ENCODE measurements around the gene NCEH1. TPM values are rescaled to one million over a fixed set of nuclear protein-coding genes. Genes with fewer than 3 reads are reported as not detected.
A peak's percentile ranks its signal among the peaks of the same experiment; 100 is the strongest.
"Not testable (repeated sequence)": the region's sequence is repeated elsewhere in the genome, so short reads cannot be mapped to it uniquely, and the experiment has no call there.

Gene NCEH1, protein sequence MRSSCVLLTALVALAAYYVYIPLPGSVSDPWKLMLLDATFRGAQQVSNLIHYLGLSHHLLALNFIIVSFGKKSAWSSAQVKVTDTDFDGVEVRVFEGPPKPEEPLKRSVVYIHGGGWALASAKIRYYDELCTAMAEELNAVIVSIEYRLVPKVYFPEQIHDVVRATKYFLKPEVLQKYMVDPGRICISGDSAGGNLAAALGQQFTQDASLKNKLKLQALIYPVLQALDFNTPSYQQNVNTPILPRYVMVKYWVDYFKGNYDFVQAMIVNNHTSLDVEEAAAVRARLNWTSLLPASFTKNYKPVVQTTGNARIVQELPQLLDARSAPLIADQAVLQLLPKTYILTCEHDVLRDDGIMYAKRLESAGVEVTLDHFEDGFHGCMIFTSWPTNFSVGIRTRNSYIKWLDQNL
- 10 to 100 TPM in 1 of 6 donors, 1 to 10 TPM in 5; 2.2 to 10.1 (median 5.0) TPM for polyA plus RNA-seq (ENCODE audit: low read depth in 6 of 6)

DNA sequence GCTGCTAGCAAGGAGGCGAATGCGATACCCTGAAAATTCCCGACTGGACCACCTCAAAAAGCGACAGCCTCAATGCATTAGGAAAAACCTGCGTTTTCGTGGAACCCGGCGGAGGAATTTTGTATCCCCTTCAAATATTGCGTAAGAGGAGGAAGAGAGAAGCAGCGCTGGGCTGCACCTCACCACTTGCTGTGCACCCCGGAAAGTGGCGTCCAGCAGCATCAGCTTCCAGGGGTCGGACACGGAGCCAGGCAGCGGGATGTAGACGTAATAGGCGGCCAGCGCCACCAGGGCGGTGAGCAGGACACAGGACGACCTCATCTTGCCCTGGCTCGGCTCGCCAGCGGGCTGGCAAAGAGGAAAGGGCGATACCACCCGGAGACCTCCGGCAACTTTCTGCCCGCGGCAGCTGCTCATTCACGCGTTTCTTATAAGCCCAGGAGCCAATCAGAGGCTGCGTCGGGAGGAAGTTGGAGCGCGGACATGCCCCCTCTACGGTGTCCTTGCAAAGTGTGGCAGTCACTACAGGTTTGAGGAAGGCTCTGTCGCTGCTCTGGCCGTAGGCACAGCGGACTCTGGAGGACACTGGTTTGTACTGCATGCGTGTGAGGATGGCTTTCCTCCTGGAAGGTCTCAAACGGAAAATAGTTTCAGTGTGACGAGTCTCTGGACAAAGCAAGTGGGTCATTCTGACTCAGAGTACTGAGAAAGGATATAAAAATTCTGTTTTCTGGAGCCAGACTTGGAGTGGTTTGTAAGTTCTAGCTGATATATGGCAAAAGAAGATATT, at the start of gene NCEH1:
NCEH1 (minus strand) TSS at position 404 of the 790 bp plus-strand sequence; CDS start at position 321, 83 bp downstream.
- no peaks in the 10 kb centered on the region for H3K36me3 Mint-ChIP-seq
- ATAC-seq (ENCODE audit: low read depth in 2 of 2) = peak; percentile 97 to 98
- peaks cover 19 to 30% (median 26%) of the 10 kb centered on the region in 3 donors for H3K4me1 Mint-ChIP-seq
- H3K27me3 Mint-ChIP-seq = no peaks in the 10 kb centered on the region
- H3K27ac Mint-ChIP-seq = peak within 1 kb of the TSS; percentile 77 to 88 (median 84)
- no peaks in the 10 kb centered on the region for H3K9me3 Mint-ChIP-seq
- DNase-seq = peak; percentile 77
- H3K4me3 Mint-ChIP-seq = peak within 1 kb of the TSS; percentile 92 to 99 (median 98)

DNA sequence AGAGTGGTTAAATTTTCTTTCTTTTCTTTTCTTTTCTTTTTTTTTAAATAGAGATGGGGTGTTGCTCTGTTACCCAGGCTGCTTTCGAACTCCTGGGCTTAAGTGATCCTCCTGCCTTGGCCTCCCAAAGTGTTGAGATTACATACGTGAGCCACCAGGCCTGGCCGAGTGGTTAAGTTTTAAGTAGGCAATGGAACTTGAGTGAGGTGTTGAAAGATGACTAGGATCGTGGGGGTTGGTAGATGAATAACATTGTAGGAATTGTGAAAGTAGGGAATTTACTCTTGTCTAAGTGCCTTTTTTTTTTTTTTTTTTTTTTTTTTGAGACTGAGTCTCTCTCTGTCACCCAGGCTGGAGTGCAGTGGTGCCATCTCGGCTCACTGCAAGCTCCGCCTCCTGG, 49.5 kb upstream of the NCEH1 start:
- ATAC-seq (ENCODE audit: low read depth in 2 of 2); H3K27ac Mint-ChIP-seq; H3K9me3 Mint-ChIP-seq; DNase-seq; H3K4me1 Mint-ChIP-seq; H3K27me3 Mint-ChIP-seq; H3K4me3 Mint-ChIP-seq: not testable (repeated sequence)
- H3K36me3 Mint-ChIP-seq = peaks cover 16 to 26% of the 10 kb centered on the region in 2 donors

DNA sequence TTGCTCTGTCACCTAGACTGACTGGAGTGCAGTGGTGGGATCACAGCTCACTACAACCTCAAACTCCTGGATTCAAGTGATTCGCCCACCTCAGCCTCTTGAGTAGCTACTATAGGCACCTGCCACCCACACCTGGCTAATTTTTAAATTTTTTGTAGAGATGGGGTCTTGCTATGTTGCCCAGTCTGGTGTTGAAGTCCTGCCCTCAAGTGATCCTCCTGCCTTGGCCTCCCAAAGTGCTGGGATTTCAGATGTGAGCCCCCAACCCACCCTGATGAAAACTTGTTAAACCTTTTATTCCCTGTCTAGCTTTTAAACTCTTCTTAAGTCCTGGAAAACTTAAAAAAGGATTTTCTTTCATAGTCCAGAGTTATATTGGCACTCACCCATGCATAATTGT, 42.3 kb upstream of the NCEH1 start:
- Mint-ChIP-seq H3K36me3 (no peaks in the 10 kb centered on the region), H3K9me3 (no peaks in the 10 kb centered on the region), H3K27me3 (no peaks in the 10 kb centered on the region), H3K27ac (no peak overlapping the region), H3K4me3 (peak overlapping the region in 1 of 8 donors; percentile 31), H3K4me1 (peaks cover 7 to 18% (median 8%) of the 10 kb centered on the region in 3 donors)
- ATAC-seq (ENCODE audit: low read depth in 2 of 2) (no peak), DNase-seq (no peak)

DNA sequence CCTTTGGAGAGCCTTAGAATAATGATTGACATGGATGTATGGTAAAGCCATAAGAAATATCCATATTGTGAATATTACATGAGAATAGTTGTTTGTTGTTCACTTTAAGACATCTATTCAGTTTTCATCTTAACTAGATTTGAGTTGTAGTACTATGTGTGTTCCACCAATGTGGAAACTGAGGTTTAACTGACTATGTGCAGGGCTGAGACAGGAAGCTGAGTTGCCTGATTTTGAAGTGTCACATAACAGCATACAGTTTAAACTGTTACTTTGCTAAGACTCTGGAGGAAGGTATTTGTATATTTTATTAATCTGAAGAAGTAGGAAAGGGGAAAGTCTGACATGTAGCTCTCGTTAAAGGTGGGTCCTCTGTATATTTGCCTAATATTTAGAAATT, 41.8 kb upstream of the NCEH1 start:
- Mint-ChIP-seq H3K4me3 (peak overlapping the region in 1 of 8 donors; percentile 89), H3K27me3 (no peaks in the 10 kb centered on the region), H3K27ac (no peak overlapping the region), H3K4me1 (peaks cover 7 to 18% (median 8%) of the 10 kb centered on the region in 3 donors), H3K9me3 (no peaks in the 10 kb centered on the region), H3K36me3 (no peaks in the 10 kb centered on the region)
- ATAC-seq (ENCODE audit: low read depth in 2 of 2) (no peak), DNase-seq (no peak)

DNA sequence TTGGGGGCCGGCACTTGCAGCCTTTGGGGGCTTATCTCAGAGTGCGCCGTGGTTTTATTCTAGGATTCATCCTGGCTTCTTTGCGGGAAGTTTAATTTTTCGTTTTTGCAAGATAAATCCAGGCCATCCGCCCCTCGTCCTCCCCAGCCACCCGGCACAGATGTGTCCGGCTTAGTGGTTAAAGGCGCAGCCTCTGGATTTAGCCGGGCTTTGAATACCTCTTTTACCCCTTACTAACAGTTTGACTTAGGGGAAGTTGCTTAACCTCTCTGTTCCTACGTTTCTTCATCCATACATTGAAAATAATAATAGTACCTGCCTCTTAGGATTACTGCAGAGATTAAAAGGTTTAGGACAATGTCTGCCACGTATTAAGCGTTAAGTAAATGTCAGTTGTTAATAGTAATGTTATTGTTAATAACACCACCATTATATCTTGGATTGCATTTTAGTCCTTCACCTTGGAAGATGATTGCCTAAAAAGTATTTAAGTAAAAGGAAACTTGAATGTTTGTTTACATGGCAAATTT, 40.4 kb upstream of the NCEH1 start:
- Mint-ChIP-seq H3K27me3 (no peaks in the 10 kb centered on the region), H3K27ac (peak overlapping the region in 3 of 6 donors; percentile 11 to 90 (median 63)), H3K36me3 (no peaks in the 10 kb centered on the region), H3K4me3 (peak overlapping the region; percentile 88 to 100 (median 97)), H3K4me1 (peaks cover 7 to 18% (median 8%) of the 10 kb centered on the region in 3 donors), H3K9me3 (no peaks in the 10 kb centered on the region)
- ATAC-seq (ENCODE audit: low read depth in 2 of 2) (no peak), DNase-seq (no peak)

DNA sequence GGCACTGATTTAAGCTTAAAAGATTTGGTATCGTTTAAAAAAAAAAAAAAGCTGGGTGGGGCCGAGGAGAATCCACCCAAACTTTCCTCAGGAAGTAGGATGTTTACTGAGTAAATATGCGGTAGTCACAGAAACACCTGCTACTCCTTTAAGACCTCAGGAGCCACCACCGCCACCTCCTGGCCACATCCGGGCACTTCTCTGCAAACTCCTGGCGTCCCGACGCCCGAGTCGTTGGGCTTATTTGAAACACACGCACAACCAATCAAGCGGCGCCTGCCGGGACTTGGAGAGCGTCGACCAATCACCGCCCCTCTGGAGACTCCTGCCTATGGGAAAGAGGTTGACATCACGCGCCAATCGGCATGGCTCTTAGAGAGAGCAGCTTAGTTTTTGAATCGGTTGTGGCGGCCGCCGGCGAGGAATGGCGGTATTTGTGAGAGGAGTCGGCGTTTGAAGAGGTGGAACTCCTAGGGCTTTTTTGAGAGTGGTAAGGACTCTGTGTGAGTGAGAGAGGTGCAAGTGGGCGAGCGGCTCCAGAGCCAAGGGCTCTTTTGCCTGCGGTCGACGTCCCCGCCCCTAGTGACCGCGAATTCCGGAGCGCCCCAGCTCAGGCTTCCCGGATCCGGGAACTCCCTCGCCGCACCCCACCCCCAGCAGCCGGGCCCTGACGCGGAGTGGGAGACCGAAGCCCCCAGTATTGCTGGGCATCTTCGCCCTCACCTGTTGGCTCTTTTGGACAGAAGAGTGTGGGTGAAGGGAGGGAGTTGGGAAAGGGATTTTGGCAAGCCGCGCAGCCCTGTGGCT, 39.7 kb upstream of the NCEH1 start, which contains the start of gene ECT2:
ECT2 (plus strand) TSS at position 359 of the 807 bp plus-strand sequence. CDS start 3,805 bp downstream, outside the sequence.
- no peaks in the 10 kb centered on the region for H3K27me3 Mint-ChIP-seq
- no peaks in the 10 kb centered on the region for H3K36me3 Mint-ChIP-seq
- peak; percentile 96 to 97 for ATAC-seq (ENCODE audit: low read depth in 2 of 2)
- no peaks in the 10 kb centered on the region for H3K9me3 Mint-ChIP-seq
- peak within 1 kb of the TSS; percentile 88 to 100 (median 97) for H3K4me3 Mint-ChIP-seq
- peak within 1 kb of the TSS; percentile 86 to 97 (median 91) for H3K27ac Mint-ChIP-seq
- peaks cover 7 to 18% (median 8%) of the 10 kb centered on the region in 3 donors for H3K4me1 Mint-ChIP-seq
- DNase-seq = peak; percentile 92

DNA sequence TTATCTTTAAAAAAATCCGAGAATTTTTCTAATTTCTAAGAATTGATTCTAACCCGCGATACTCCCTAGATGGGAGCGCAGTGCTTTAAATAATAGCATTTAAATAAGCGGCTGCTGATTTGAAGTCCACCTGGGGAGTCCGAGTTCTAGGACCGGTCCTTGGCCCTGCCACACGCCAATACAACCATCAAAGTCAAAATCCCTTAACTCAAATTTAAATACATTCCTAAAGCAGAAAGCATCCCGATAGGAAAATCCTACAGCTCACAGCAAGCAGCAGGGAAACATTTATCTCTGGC, 39.2 kb upstream of the NCEH1 start:
- H3K36me3 Mint-ChIP-seq = no peaks in the 10 kb centered on the region
- peak overlapping the region; percentile 86 to 97 (median 91) for H3K27ac Mint-ChIP-seq
- H3K27me3 Mint-ChIP-seq = no peaks in the 10 kb centered on the region
- DNase-seq (no peak), ATAC-seq (ENCODE audit: low read depth in 2 of 2) (no peak)
- no peaks in the 10 kb centered on the region for H3K9me3 Mint-ChIP-seq
- H3K4me3 Mint-ChIP-seq = peak overlapping the region; percentile 88 to 100 (median 97)
- H3K4me1 Mint-ChIP-seq = peaks cover 7 to 18% (median 8%) of the 10 kb centered on the region in 3 donors

DNA sequence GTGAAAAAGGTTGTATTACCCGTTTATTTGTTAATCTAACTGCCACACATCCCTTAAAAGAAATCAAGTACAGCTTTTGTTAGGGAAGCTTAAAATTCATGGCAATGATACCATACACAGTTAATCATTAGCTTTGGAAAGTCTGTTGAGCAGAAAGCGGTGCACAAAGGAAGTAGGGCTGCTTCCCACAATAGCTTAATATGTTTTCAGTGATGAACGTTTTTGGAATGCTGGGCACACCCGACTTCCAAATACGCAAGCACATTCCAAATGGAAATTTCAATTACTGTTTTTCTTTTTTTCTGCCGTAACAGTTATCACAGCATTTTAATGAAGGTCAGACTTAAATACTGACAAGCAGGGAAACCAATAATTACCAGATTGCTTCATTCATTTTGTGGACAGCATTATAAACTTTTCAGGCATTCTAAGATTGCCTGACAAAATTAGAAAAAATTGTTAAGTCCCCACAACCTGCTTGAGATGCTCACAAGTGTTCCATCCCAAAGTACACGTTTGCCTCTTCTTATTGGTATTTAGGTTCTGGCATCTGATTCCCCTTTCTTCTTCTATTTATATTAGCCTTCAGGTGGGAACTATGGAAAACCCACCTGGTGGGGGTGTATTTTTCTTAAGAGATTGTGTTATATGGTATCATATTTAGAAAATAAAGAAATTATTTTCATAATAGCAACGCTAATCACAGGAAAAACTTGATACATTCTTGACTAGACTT, 38.5 kb upstream of the NCEH1 start:
- peak overlapping the region in 6 of 8 donors; percentile 31 to 100 (median 93) for H3K4me3 Mint-ChIP-seq
- ATAC-seq (ENCODE audit: low read depth in 2 of 2) = no peak
- H3K27ac Mint-ChIP-seq = peak overlapping the region in 4 of 6 donors; percentile 36 to 93 (median 90)
- H3K9me3 Mint-ChIP-seq = no peaks in the 10 kb centered on the region
- H3K4me1 Mint-ChIP-seq = peaks cover 7 to 18% (median 8%) of the 10 kb centered on the region in 3 donors
- no peaks in the 10 kb centered on the region for H3K27me3 Mint-ChIP-seq
- DNase-seq = no peak
- no peaks in the 10 kb centered on the region for H3K36me3 Mint-ChIP-seq

DNA sequence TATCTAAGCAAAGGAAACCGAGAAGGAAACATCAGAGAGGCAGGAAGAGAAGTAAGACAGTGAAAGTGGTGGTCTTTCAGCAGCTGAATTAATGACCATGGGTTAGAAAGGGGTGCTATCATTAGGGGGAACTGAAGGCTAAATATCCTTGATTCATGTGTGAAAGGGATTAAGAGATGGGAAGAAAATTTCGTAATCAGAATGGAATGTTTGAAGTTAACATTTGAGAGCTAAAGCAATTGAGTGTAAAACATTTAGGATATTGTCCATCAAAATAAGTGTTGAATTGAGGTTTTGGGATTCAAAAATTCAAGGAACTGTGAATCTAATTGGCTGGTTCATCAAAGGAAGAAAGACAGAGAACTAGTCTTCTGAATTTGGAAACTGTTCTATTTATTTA, 35.6 kb upstream of the NCEH1 start:
- Mint-ChIP-seq H3K36me3 (no peaks in the 10 kb centered on the region), H3K4me1 (peaks cover 4 to 13% (median 7%) of the 10 kb centered on the region in 3 donors), H3K9me3 (no peaks in the 10 kb centered on the region), H3K27me3 (peaks cover 0 to 8% (median 0%) of the 10 kb centered on the region in 3 donors), H3K4me3 (no peak overlapping the region), H3K27ac (peak overlapping the region in 1 of 6 donors; percentile 24)
- DNase-seq = no peak
- ATAC-seq (ENCODE audit: low read depth in 2 of 2) = no peak

DNA sequence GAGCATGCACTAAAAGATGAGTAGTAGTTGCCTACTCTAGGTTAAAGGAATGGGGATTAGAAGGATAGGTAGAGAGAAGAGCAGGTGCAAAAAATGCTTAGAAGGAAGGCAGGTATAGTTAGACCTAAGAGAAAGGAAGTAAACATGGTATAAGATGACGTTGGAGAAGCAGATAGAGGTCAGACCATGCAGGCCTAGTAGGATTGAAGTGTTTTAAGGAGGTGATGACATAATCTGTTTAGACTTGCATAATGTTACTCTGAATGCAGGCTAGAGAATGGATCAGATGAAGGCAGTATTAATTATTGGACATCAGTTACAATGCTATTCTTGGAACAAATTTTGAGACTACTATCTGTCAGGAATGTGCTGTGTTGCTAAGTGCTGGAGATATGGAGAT, 28.6 kb upstream of the NCEH1 start:
- peaks cover 6 to 25% (median 9%) of the 10 kb centered on the region in 3 donors for H3K27me3 Mint-ChIP-seq
- no peaks in the 10 kb centered on the region for H3K4me1 Mint-ChIP-seq
- no peak overlapping the region for H3K4me3 Mint-ChIP-seq
- no peaks in the 10 kb centered on the region for H3K9me3 Mint-ChIP-seq
- ATAC-seq (ENCODE audit: low read depth in 2 of 2) (no peak), DNase-seq (no peak)
- H3K27ac Mint-ChIP-seq = no peak overlapping the region
- H3K36me3 Mint-ChIP-seq = no peaks in the 10 kb centered on the region

DNA sequence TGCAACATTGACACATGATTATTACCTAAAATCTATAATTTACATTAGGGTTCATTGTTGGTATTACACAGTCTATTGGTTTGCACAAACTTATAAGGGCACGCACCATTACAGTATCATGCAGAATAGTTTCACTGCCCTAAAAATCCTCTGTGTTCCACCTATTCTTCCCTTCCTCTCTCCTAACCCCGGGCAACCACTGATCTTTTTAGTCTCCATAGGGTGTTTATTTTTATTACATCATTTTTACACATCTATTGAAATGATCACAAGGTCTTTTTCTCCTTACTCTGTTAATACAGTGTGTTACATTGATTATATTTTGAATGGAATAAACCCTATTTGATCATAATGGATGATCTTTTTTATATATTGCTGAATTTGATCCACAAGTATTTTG, 24.1 kb upstream of the NCEH1 start:
- H3K27ac Mint-ChIP-seq = no peak overlapping the region
- H3K4me3 Mint-ChIP-seq = no peak overlapping the region
- DNase-seq = no peak
- no peaks in the 10 kb centered on the region for H3K4me1 Mint-ChIP-seq
- ATAC-seq (ENCODE audit: low read depth in 2 of 2) = no peak
- no peaks in the 10 kb centered on the region for H3K9me3 Mint-ChIP-seq
- H3K36me3 Mint-ChIP-seq = no peaks in the 10 kb centered on the region
- H3K27me3 Mint-ChIP-seq = peaks cover 9 to 15% (median 11%) of the 10 kb centered on the region in 3 donors

DNA sequence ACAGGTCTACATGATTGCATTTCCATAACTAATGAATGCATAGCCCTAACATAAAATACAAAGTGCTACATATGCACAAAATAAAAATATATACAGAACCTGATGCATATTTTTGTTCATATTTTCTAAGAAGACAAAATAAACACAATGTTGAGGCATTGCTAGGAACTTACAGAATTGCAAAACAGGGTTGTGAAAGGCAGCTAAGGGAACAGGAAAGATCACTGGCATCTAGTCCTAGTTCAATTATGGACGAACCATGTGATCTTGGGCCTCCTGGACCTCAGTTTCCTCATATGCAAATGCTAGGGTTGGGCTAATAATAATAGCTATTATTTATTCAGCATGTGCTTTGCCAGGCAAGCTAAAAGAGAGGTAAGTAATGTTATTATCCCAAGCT, 15.5 kb upstream of the NCEH1 start:
- peaks cover 9 to 16% (median 11%) of the 10 kb centered on the region in 7 donors for H3K9me3 Mint-ChIP-seq
- H3K27ac Mint-ChIP-seq = no peak overlapping the region
- ATAC-seq (ENCODE audit: low read depth in 2 of 2) (no peak), DNase-seq (no peak)
- H3K27me3 Mint-ChIP-seq = peaks cover 7 to 31% (median 21%) of the 10 kb centered on the region in 3 donors
- H3K4me3 Mint-ChIP-seq = no peak overlapping the region
- no peaks in the 10 kb centered on the region for H3K4me1 Mint-ChIP-seq
- H3K36me3 Mint-ChIP-seq = peaks cover 7 to 16% of the 10 kb centered on the region in 2 donors

Measured in naive B cell (primary cell).